HS-5 (cell line): ENCODE data around the gene WDR33.

Experiments used
- DNase-seq: peaks from one replicate; pipeline ENCODE4 v3.0.0-alpha.2; 2012; ENCODE audit warnings: low read depth

Gene WDR33

GRCh38 chr2:127718271-127718670 lies 92.7 kb downstream of the WDR33 start:
- no peak for DNase-seq

- DNase-seq = no peak
Measured at GRCh38 chr2:127715778-127716449, 95.1 kb downstream of the WDR33 start.

GRCh38 chr2:127713562-127713961 lies 97.4 kb downstream of the WDR33 start:
- no peak for DNase-seq

- DNase-seq = no peak
Measured at GRCh38 chr2:127712999-127713398, 98.0 kb downstream of the WDR33 start.

- DNase-seq = no peak
Measured at GRCh38 chr2:127709336-127709735, 101.6 kb downstream of the WDR33 start.

GRCh38 chr2:127707890-127708648 lies 102.9 kb downstream of the WDR33 start:
- no peak for DNase-seq

- no peak for DNase-seq
Measured at GRCh38 chr2:127706215-127706990, 104.6 kb downstream of the WDR33 start.

GRCh38 chr2:127705391-127706065 lies 105.4 kb downstream of the WDR33 start:
- DNase-seq = peak; percentile 23

- DNase-seq = no peak
Measured at GRCh38 chr2:127704641-127705390, 106.2 kb downstream of the WDR33 start.

GRCh38 chr2:127703282-127703681 lies 107.7 kb downstream of the WDR33 start:
- no peak for DNase-seq

- DNase-seq = no peak
Measured at GRCh38 chr2:127702395-127703009, 108.5 kb downstream of the WDR33 start.

- DNase-seq = peak; percentile 25
Measured at GRCh38 chr2:127701651-127702394, 109.1 kb downstream of the WDR33 start.

GRCh38 chr2:127701193-127701650 lies 109.7 kb downstream of the WDR33 start, which contains the start of gene SFT2D3:
Gene SFT2D3, plus strand, starts transcription at chr2:127701497. Its CDS starts 32 bp downstream, at chr2:127701529.
- DNase-seq = peak; percentile 55

GRCh38 chr2:127700527-127701192 lies 110.3 kb downstream of the WDR33 start:
- no peak for DNase-seq

- DNase-seq = no peak
Measured at GRCh38 chr2:127698553-127699355, 112.2 kb downstream of the WDR33 start.

- DNase-seq = no peak
Measured at GRCh38 chr2:127697482-127698180, 113.3 kb downstream of the WDR33 start.

GRCh38 chr2:127695491-127696472 lies 115.2 kb downstream of the WDR33 start:
- no peak for DNase-seq
